MG63 (cell line): ENCODE measurements around the gene KIAA1958. TPM values are rescaled to one million over a fixed set of nuclear protein-coding genes. Genes with fewer than 3 reads are reported as not detected.
"Not testable (repeated sequence)": the region's sequence is repeated elsewhere in the genome, so short reads cannot be mapped to it uniquely, and the experiment has no call there.

ENCODE experiments used
- DNase-seq: peaks from one replicate; pipeline ENCODE4 v3.0.0-alpha.2; 2020
- H3K27me3 ChIP-seq: fragments of 250-450 bp; sonication (Bioruptor Pico); 2 replicates; pipeline ENCODE4 v1.5.1; 2020; ENCODE audit warnings: mild to moderate bottlenecking, moderate library complexity
- H3K36me3 ChIP-seq: fragments of 250-450 bp; sonication (Bioruptor Pico); 2 replicates; pipeline ENCODE4 v1.5.1; 2020; ENCODE audit warnings: mild to moderate bottlenecking, moderate library complexity
- H3K4me3 ChIP-seq: fragments of 250-450 bp; sonication (Bioruptor Pico); 2 replicates; pipeline ENCODE4 v1.5.1; 2020; ENCODE audit warnings: mild to moderate bottlenecking, moderate library complexity
- H3K9me3 ChIP-seq: fragments of 250-450 bp; sonication (Bioruptor Pico); 2 replicates; pipeline ENCODE4 v1.5.1; 2020; ENCODE audit warnings: mild to moderate bottlenecking, moderate library complexity
- total RNA-seq: library from RNA; depleted of rRNA; stranded (reverse); fragments of >200 nt; shearing (Covaris generic); gene quantifications from 2 replicates; pipeline ENCODE4 v1.2.3, GENCODE V29; 2014; ENCODE audit warnings: low replicate concordance

The KIAA1958 gene
- total RNA-seq, 1 experiment from 2014 or later = 1.1 TPM

GRCh38 chr9:112642126-112642525 lies 155.5 kb downstream of the KIAA1958 start:
- Histone ChIP-seq H3K9me3 (0 out of 2 replicates have a peak, but pooled peaks cover 5% of the 10 kb centered on the region), H3K4me3 (no peak overlapping the region), H3K27me3 (no peaks in the 10 kb centered on the region), H3K36me3 (no peaks in the 10 kb centered on the region)
- no peak for DNase-seq

- no peaks in the 10 kb centered on the region for H3K27me3 ChIP-seq
- H3K9me3 ChIP-seq = peaks cover 10% of the 10 kb centered on the region
- no peak for DNase-seq
- no peaks in the 10 kb centered on the region for H3K36me3 ChIP-seq
- H3K4me3 ChIP-seq = no peak overlapping the region
Measured at GRCh38 chr9:112647596-112647995, 161.0 kb downstream of the KIAA1958 start.

- H3K4me3 ChIP-seq = no peak overlapping the region
- no peak for DNase-seq
- no peaks in the 10 kb centered on the region for H3K36me3 ChIP-seq
- H3K9me3 ChIP-seq = peaks cover 10% of the 10 kb centered on the region
- H3K27me3 ChIP-seq = no peaks in the 10 kb centered on the region
Measured at GRCh38 chr9:112648624-112649023, 162.0 kb downstream of the KIAA1958 start.

- H3K27me3 ChIP-seq = no peaks in the 10 kb centered on the region
- DNase-seq = no peak
- peaks cover 10% of the 10 kb centered on the region for H3K9me3 ChIP-seq
- H3K4me3 ChIP-seq = no peak overlapping the region
- no peaks in the 10 kb centered on the region for H3K36me3 ChIP-seq
Measured at GRCh38 chr9:112654282-112654681, 167.7 kb downstream of the KIAA1958 start.

GRCh38 chr9:112655668-112656067 lies 169.0 kb downstream of the KIAA1958 start:
- H3K4me3 ChIP-seq = no peak overlapping the region
- H3K36me3 ChIP-seq = no peaks in the 10 kb centered on the region
- DNase-seq = no peak
- no peaks in the 10 kb centered on the region for H3K27me3 ChIP-seq
- no peaks in the 10 kb centered on the region; the same call in 1 of the 2 replicates for H3K9me3 ChIP-seq

- no peak for DNase-seq
- no peak overlapping the region for H3K4me3 ChIP-seq
- H3K27me3 ChIP-seq = no peaks in the 10 kb centered on the region
- H3K9me3 ChIP-seq = no peaks in the 10 kb centered on the region
- H3K36me3 ChIP-seq = no peaks in the 10 kb centered on the region
Measured at GRCh38 chr9:112659906-112660305, 173.3 kb downstream of the KIAA1958 start.

GRCh38 chr9:112663681-112664080 lies 177.1 kb downstream of the KIAA1958 start:
- Histone ChIP-seq H3K27me3 (no peaks in the 10 kb centered on the region), H3K9me3 (no peaks in the 10 kb centered on the region), H3K4me3 (no peak overlapping the region), H3K36me3 (no peaks in the 10 kb centered on the region)
- DNase-seq = no peak

- no peak for DNase-seq
- H3K27me3 ChIP-seq = no peaks in the 10 kb centered on the region
- H3K36me3 ChIP-seq = no peaks in the 10 kb centered on the region
- no peak overlapping the region for H3K4me3 ChIP-seq
- no peaks in the 10 kb centered on the region for H3K9me3 ChIP-seq
Measured at GRCh38 chr9:112664531-112664930, 177.9 kb downstream of the KIAA1958 start.

- no peaks in the 10 kb centered on the region for H3K9me3 ChIP-seq
- no peaks in the 10 kb centered on the region for H3K36me3 ChIP-seq
- no peak overlapping the region for H3K4me3 ChIP-seq
- DNase-seq = no peak
- H3K27me3 ChIP-seq = no peaks in the 10 kb centered on the region
Measured at GRCh38 chr9:112665347-112665746, 178.7 kb downstream of the KIAA1958 start.

GRCh38 chr9:112669326-112669725 lies 182.7 kb downstream of the KIAA1958 start:
- no peak for DNase-seq
- Histone ChIP-seq H3K9me3 (no peaks in the 10 kb centered on the region), H3K27me3 (no peaks in the 10 kb centered on the region), H3K4me3 (no peak overlapping the region), H3K36me3 (no peaks in the 10 kb centered on the region)

GRCh38 chr9:112670991-112671625 lies 184.5 kb downstream of the KIAA1958 start:
- Histone ChIP-seq H3K9me3 (no peaks in the 10 kb centered on the region), H3K36me3 (no peaks in the 10 kb centered on the region), H3K27me3 (no peaks in the 10 kb centered on the region), H3K4me3 (no peak overlapping the region)
- no peak for DNase-seq

- not testable (repeated sequence) for H3K27me3 ChIP-seq, H3K4me3 ChIP-seq
Measured at GRCh38 chr9:112673221-112673620, 186.6 kb downstream of the KIAA1958 start.

GRCh38 chr9:112677040-112677439 lies 190.4 kb downstream of the KIAA1958 start:
- no peak for DNase-seq
- H3K4me3 ChIP-seq = no peak overlapping the region
- no peaks in the 10 kb centered on the region for H3K36me3 ChIP-seq
- no peaks in the 10 kb centered on the region for H3K27me3 ChIP-seq
- peaks cover 4% of the 10 kb centered on the region; the same call in 1 of the 2 replicates for H3K9me3 ChIP-seq

More at GRCh38 chr9:112673221-112673620, 186.6 kb downstream of the KIAA1958 start:
- H3K36me3 ChIP-seq, H3K9me3 ChIP-seq, DNase-seq: not testable (repeated sequence)

GRCh38 chr9:112680731-112681402 lies 194.2 kb downstream of the KIAA1958 start:
- peaks cover 4% of the 10 kb centered on the region; the same call in 1 of the 2 replicates for H3K36me3 ChIP-seq
- no peaks in the 10 kb centered on the region for H3K27me3 ChIP-seq

GRCh38 chr9:112689161-112689740 lies 202.6 kb downstream of the KIAA1958 start:
- peaks cover 29% of the 10 kb centered on the region for H3K36me3 ChIP-seq
- H3K27me3 ChIP-seq = no peaks in the 10 kb centered on the region
- no peak for DNase-seq
- H3K9me3 ChIP-seq = no peaks in the 10 kb centered on the region
- no peak overlapping the region for H3K4me3 ChIP-seq

More at GRCh38 chr9:112680731-112681402, 194.2 kb downstream of the KIAA1958 start:
- peaks cover 4% of the 10 kb centered on the region; the same call in 1 of the 2 replicates for H3K9me3 ChIP-seq
- H3K4me3 ChIP-seq = no peak overlapping the region
- DNase-seq = no peak

- peaks cover 8% of the 10 kb centered on the region for H3K36me3 ChIP-seq
- H3K9me3 ChIP-seq = no peaks in the 10 kb centered on the region
- no peak for DNase-seq
- no peak overlapping the region for H3K4me3 ChIP-seq
- H3K27me3 ChIP-seq = no peaks in the 10 kb centered on the region
Measured at GRCh38 chr9:112694706-112695555, 208.3 kb downstream of the KIAA1958 start.

- Histone ChIP-seq H3K36me3 (peaks cover 3% of the 10 kb centered on the region), H3K9me3 (no peaks in the 10 kb centered on the region), H3K27me3 (no peaks in the 10 kb centered on the region), H3K4me3 (no peak overlapping the region)
- no peak for DNase-seq
Measured at GRCh38 chr9:112696461-112696860, 209.8 kb downstream of the KIAA1958 start.
